GM23248 (cell line): ENCODE data around the gene SF3B6.

Experiments
- EZH2 ChIP-seq: fragments of 200-600 bp; sonication (generic); IDR thresholded peaks from 2 replicates; pipeline ENCODE4 v1.6.1; 2018; ENCODE audit warnings: antibody characterized with exemption, mild to moderate bottlenecking; ENCODE audit not compliant: insufficient read depth, poor library complexity, severe bottlenecking
- EZH2phosphoT487 ChIP-seq: fragments of 200-600 bp; sonication (generic); IDR thresholded peaks from 2 replicates; pipeline ENCODE4 v1.6.1; 2018; ENCODE audit warnings: antibody characterized with exemption, moderate library complexity, mild to moderate bottlenecking, low read depth; ENCODE audit not compliant: insufficient read depth

DNA sequence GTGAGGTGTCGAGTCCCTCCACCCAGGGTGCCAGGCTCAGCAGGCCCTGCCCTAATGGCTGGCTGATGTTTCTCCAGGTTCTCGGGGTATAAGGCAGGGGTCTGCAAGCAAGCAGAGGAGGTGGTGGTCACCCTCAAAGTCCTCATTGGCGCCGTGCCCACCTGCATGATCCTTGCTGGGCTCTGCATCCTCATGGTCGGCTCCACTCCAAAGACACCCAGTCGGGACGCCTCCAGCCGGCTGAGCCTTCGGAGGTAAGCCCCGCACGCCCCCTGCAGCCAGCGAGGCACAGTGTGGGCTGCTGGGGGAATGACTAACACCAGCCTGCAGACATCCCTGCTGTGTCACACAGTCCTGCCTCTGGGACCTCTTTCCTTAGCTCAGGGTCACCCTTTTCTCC is 52.1 kb downstream of the SF3B6 start:
- TF ChIP-seq EZH2 = no peak
- TF ChIP-seq EZH2phosphoT487 = no peak
